MCF 10A (cell line): Measurements from ENCODE around the gene SLC6A5. TPM values are rescaled to one million over a fixed set of nuclear protein-coding genes. Genes with fewer than 3 reads are reported as not detected.

Experiments used
- BruUV-seq: library from RNA; stranded (reverse); fragments of 400-500 nt; replicated peaks from 2 replicates; lab custom pipeline; 2021; lab: Mats Ljungman, UMichigan
- CTCF ChIA-PET: fragments of 300-600 bp; sonication (Branson Sonifier 250); formaldehyde crosslinking; extraction: SDS; loops from one replicate; lab custom pipeline; 2021; ENCODE audit warnings: antibody characterized with exemption, inconsistent platforms; lab: Yijun Ruan, JAX
- POLR2A ChIA-PET: fragments of 300-600, 350-650 bp; sonication (Branson Sonifier 250); formaldehyde crosslinking; extraction: SDS; loops from one replicate; lab custom pipeline; 2020; ENCODE audit warnings: antibody characterized with exemption, inconsistent platforms; lab: Yijun Ruan, JAX
- DNase-seq: peaks from one replicate; pipeline ENCODE4 v3.0.0-alpha.2; 2018; ENCODE audit not compliant: unreplicated experiment
- H3K27ac Mint-ChIP-seq: one replicate; pipeline ENCODE4 v1.8.0; 2022; ENCODE audit warnings: mild to moderate bottlenecking, low read depth, mixed read lengths; ENCODE audit not compliant: unreplicated experiment
- H3K27me3 Mint-ChIP-seq: one replicate; pipeline ENCODE4 v1.8.0; 2022; ENCODE audit warnings: mixed read lengths; ENCODE audit not compliant: insufficient read depth, unreplicated experiment
- H3K36me3 Mint-ChIP-seq: one replicate; pipeline ENCODE4 v1.8.0; 2022; ENCODE audit warnings: mild to moderate bottlenecking, moderate library complexity, mixed read lengths; ENCODE audit not compliant: insufficient read depth, unreplicated experiment
- H3K4me1 Mint-ChIP-seq: one replicate; pipeline ENCODE4 v1.8.0; 2022; ENCODE audit warnings: mixed read lengths; ENCODE audit not compliant: insufficient read depth, unreplicated experiment
- H3K4me3 Mint-ChIP-seq: one replicate; pipeline ENCODE4 v1.8.0; 2022; ENCODE audit warnings: mild to moderate bottlenecking, moderate library complexity, mixed read lengths; ENCODE audit not compliant: unreplicated experiment
- H3K9me3 Mint-ChIP-seq: one replicate; pipeline ENCODE4 v1.8.0; 2022; ENCODE audit warnings: mixed read lengths; ENCODE audit not compliant: unreplicated experiment
- intact Hi-C: fragments of 100-400 bp; cut with micrococcal nuclease; formaldehyde crosslinking; loops from 2 replicates; pipeline ENCODE4 v1.14.1; 2022
- total RNA-seq: library from RNA; stranded (reverse); gene quantifications from 2 replicates; pipeline ENCODE4 v1.2.3, GENCODE V29; 2022
- TF ChIP-seq, protein P1 (sequence below): fragments of 200-600 bp; IDR thresholded peaks from one replicate; pipeline ENCODE4 v1.8.0; 2022; ENCODE audit warnings: antibody characterized with exemption, mild to moderate bottlenecking; ENCODE audit not compliant: unreplicated experiment

The SLC6A5 gene
- total RNA-seq, 1 experiment from 2014 or later, result not detected

DNA sequence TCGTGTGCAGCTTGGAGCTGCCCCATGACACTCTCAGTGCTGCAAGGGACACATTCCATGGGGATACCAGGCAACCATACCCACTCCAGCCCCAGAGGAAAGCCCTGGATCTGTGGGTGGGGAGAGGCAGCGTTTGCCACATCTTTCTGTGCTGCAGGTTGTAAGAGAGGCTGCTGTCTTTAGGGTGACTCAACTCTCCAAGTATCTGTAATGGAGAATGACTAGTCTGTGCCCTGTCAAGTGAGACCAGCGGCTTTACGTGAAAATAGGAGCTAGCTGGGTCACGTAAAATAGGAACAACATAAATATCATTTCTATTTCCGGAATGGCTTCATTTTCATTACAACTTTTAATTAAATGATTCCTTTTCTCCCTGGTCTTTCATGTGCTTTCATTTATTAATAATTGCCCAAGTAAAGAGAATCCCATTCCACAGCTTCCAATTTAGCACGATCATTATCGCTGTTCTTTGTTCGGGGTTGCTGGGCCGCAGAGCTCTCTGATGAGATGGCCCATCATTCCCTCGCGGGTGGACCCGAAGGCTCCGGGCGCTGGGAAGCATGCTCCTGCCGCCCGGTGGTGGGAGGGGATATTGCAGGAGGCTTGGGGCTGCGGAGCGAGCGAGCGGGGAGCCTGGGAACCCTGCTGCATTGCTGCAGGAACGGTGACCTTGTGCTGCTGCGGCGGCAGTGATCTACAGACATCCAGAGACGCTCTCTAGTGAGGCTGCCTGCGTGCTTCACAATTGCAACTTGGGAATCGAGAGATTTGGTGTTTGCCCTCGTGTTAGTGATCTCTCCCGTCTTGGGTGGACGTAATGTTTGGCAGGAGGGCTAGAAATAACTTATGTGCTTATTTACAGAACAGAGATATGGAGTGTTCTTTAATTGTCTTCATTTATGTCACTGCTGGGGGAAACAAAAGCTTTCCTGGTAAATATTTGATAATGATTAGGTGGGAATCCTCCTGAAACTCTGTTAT lies 10.6 kb downstream of the SLC6A5 start:
- no TSS peak for BruUV-seq
- ChIA-PET POLR2A (interaction anchor here (0.7 to 1.7 kb wide), 5 partner anchors 47 to 223 kb away, joined by 3 to 9 read pairs (median 4); no protein-coding TSS in a partner anchor), CTCF (interaction anchor here (0.6 to 6.3 kb wide), 68 partner anchors 9 to 1520 kb away, joined by 3 to 121 read pairs (median 4); no protein-coding TSS in a partner anchor)
- TF ChIP-seq, protein P1, sequence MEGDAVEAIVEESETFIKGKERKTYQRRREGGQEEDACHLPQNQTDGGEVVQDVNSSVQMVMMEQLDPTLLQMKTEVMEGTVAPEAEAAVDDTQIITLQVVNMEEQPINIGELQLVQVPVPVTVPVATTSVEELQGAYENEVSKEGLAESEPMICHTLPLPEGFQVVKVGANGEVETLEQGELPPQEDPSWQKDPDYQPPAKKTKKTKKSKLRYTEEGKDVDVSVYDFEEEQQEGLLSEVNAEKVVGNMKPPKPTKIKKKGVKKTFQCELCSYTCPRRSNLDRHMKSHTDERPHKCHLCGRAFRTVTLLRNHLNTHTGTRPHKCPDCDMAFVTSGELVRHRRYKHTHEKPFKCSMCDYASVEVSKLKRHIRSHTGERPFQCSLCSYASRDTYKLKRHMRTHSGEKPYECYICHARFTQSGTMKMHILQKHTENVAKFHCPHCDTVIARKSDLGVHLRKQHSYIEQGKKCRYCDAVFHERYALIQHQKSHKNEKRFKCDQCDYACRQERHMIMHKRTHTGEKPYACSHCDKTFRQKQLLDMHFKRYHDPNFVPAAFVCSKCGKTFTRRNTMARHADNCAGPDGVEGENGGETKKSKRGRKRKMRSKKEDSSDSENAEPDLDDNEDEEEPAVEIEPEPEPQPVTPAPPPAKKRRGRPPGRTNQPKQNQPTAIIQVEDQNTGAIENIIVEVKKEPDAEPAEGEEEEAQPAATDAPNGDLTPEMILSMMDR, result peak; percentile 95
- H3K27me3 Mint-ChIP-seq, result peaks cover 75% of the 10 kb centered on the region
- H3K9me3 Mint-ChIP-seq, result no peaks in the 10 kb centered on the region
- no peak overlapping the region for H3K27ac Mint-ChIP-seq
- DNase-seq, result peak; percentile 82
- intact Hi-C loops, result loop anchor here (1.0 to 5.0 kb wide), 4 partner anchors 213 to 483 kb away; partner anchors contain the start of gene PRMT3
- H3K36me3 Mint-ChIP-seq, result no peaks in the 10 kb centered on the region
- H3K4me1 Mint-ChIP-seq, result peaks cover 7% of the 10 kb centered on the region
- peak overlapping the region; percentile 56 for H3K4me3 Mint-ChIP-seq

DNA sequence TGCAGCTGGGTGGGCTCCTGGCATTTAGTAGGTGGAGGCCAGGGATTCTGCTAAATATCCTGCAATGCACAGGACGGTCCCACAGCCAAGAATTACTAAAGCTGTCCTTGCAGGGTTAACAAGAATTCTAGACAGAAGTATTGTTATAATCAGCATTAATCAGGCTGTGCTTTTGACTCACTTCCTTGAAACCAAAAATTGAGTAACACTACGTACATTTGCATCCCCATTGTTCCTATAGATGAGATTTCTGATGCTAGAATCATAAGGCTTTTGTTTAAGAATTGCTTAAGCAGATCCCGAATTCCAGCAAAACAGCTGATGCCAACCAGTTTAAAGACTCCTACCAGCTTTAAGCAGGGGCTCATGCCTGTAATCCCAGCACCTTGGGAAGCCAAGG lies 11.4 kb downstream of the SLC6A5 start:
- Mint-ChIP-seq H3K27ac (no peak overlapping the region), H3K27me3 (peaks cover 70% of the 10 kb centered on the region), H3K4me1 (peaks cover 7% of the 10 kb centered on the region), H3K4me3 (no peak overlapping the region), H3K36me3 (no peaks in the 10 kb centered on the region), H3K9me3 (no peaks in the 10 kb centered on the region)
- intact Hi-C loops, result loop anchor here (1.0 to 5.0 kb wide), 4 partner anchors 214 to 484 kb away; partner anchors contain the start of gene PRMT3
- CTCF ChIA-PET, result interaction anchor here (0.6 to 6.3 kb wide), 31 partner anchors 9 to 1323 kb away, joined by 3 to 121 read pairs (median 5); no protein-coding TSS in a partner anchor
- TF ChIP-seq, protein P1, result no peak
- peak; percentile 59 for DNase-seq
- POLR2A ChIA-PET, result interaction anchor here (0.6 to 1.7 kb wide), 3 partner anchors 214 to 316 kb away, joined by 4 to 9 read pairs (median 4); no protein-coding TSS in a partner anchor
- no TSS peak for BruUV-seq

DNA sequence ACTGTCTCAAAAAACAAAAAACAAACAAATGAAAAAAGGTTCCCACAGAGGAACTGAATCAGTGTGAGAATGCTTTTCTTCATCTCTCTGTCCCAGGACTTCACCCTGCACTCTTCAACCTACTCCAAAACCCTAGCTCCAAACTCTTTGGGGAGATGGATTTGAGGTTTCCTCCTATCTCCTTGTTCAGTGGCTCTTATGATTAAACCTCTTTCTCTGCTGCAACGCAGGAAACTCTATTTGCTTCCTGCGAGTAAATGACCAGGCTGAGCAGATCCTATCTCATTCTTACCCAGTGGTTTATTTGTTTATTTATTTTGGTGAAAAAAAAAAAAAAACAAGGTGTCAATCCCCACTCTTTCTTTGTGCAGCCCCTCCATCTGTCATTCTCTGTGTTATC lies 12.0 kb downstream of the SLC6A5 start:
- CTCF ChIA-PET, result interaction anchor here (0.6 to 6.3 kb wide), 14 partner anchors 12 to 1322 kb away, joined by 3 to 121 read pairs (median 4); no protein-coding TSS in a partner anchor
- Mint-ChIP-seq H3K9me3 (no peaks in the 10 kb centered on the region), H3K27ac (no peak overlapping the region), H3K36me3 (no peaks in the 10 kb centered on the region), H3K4me3 (no peak overlapping the region), H3K4me1 (peaks cover 7% of the 10 kb centered on the region), H3K27me3 (peaks cover 64% of the 10 kb centered on the region)
- POLR2A ChIA-PET, result no interaction called here
- TF ChIP-seq, protein P1, result no peak
- intact Hi-C loops, result loop anchor here (2.0 to 5.0 kb wide), 3 partner anchors 225 to 484 kb away; partner anchors contain the start of gene PRMT3
- DNase-seq, result no peak
- BruUV-seq, result no TSS peak

DNA sequence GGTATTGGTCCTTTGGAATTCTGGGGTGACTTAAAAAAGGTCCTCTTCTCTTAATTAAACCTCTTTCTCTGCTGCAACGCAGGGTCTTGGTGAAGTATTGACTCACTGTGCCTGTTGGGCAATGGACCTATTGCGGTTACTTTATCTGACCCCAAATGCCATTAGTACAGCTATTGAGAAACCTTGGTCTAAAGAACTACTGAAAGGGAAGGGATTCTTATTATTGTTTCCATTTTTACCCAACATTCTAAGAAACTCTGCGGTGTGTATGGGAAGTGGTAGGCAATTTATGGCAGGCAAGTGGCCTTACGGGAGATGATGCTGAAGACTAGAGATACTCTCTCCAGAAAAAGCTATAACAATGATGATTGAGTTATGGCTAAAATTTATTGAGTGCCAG lies 12.5 kb downstream of the SLC6A5 start:
- CTCF ChIA-PET, result interaction anchor here (0.6 to 6.3 kb wide), 10 partner anchors 8 to 702 kb away, joined by 3 to 121 read pairs (median 4); no protein-coding TSS in a partner anchor
- no TSS peak for BruUV-seq
- peaks cover 7% of the 10 kb centered on the region for H3K4me1 Mint-ChIP-seq
- H3K27me3 Mint-ChIP-seq, result peaks cover 64% of the 10 kb centered on the region
- H3K4me3 Mint-ChIP-seq, result no peak overlapping the region
- no peak overlapping the region for H3K27ac Mint-ChIP-seq
- no peaks in the 10 kb centered on the region for H3K36me3 Mint-ChIP-seq
- no peaks in the 10 kb centered on the region for H3K9me3 Mint-ChIP-seq
- peak; percentile 76 for DNase-seq
- POLR2A ChIA-PET, result no interaction called here
- intact Hi-C loops, result loop anchor here (2.0 to 5.0 kb wide), 3 partner anchors 225 to 485 kb away; partner anchors contain the start of gene PRMT3
- TF ChIP-seq, protein P1, result no peak
